B cell (primary cell): Measurements from ENCODE around the gene OR6M1. TPM values are rescaled to one million over a fixed set of nuclear protein-coding genes. Genes with fewer than 3 reads are reported as not detected.

ENCODE experiments used
- ATAC-seq: fragments of 200-7000 bp; cut with Tn5 transposase; one replicate; pipeline ENCODE4 v1.10.0; 2021; ENCODE audit warnings: low read depth, mild to moderate bottlenecking, moderate number of reproducible peaks, moderate library complexity
- CTCF ChIA-PET: fragments of 350-600 bp; sonication (Branson Sonifier 250); formaldehyde crosslinking; loops from one replicate; lab custom pipeline; 2021; ENCODE audit warnings: antibody characterized with exemption, inconsistent platforms; lab: Charles Lee
- POLR2A ChIA-PET: fragments of 350-600 bp; sonication (Branson Sonifier 250); formaldehyde crosslinking; loops from one replicate; lab custom pipeline; 2021; ENCODE audit warnings: antibody characterized with exemption; lab: Charles Lee
- DNase-seq: peaks from one replicate; pipeline ENCODE4 v3.0.0; 2013
- H2AFZ ChIP-seq: 2 replicates; pipeline ENCODE4 v1.6.1; 2012; ENCODE audit warnings: mild to moderate bottlenecking, low read depth, low read length; ENCODE audit not compliant: insufficient read depth, poor library complexity, severe bottlenecking
- H3K27ac ChIP-seq, 2 donors: 1 replicate in 1 of 2; 2 replicates in 1 of 2; pipeline ENCODE4 v1.5.1; 2012 to 2013; ENCODE audit warnings: low read length in 2 of 2, mild to moderate bottlenecking in 2 of 2, moderate library complexity in 1 of 2
- H3K27me3 ChIP-seq, 4 experiments: fragments of 200-600 bp in 1 of 4; sonication (generic) in 1 of 4; replicated peaks in 1 of 4; 1 replicate in 2 of 4; 2 replicates in 2 of 4; pipeline versions ENCODE4 v1.6.1 to v1.7.0; 2013 to 2016; ENCODE audit warnings: low read length in 3 of 4, mild to moderate bottlenecking in 2 of 4, mixed read lengths in 1 of 4, moderate library complexity in 1 of 4; ENCODE audit not compliant: insufficient read depth in 4 of 4, control insufficient read depth in 3 of 4; ENCODE audit errors: control extremely low read depth in 1 of 4
- H3K36me3 ChIP-seq, 2 experiments: replicated peaks in 1 of 2; 1 replicate in 1 of 2; 2 replicates in 1 of 2; pipeline versions ENCODE4 v1.6.1 to v1.7.1; 2013; ENCODE audit warnings: low read length in 1 of 2; ENCODE audit not compliant: insufficient read depth in 2 of 2, control insufficient read depth in 1 of 2; ENCODE audit errors: control extremely low read depth in 1 of 2, extremely low read depth in 1 of 2
- H3K4me1 ChIP-seq, 2 donors: fragments of 200-600 bp in 1 of 2; sonication (generic) in 1 of 2; 1 replicate in 1 of 2; 2 replicates in 1 of 2; pipeline versions ENCODE4 v1.5.1 to v1.6.1; 2013 to 2017; ENCODE audit warnings: low read length in 2 of 2; ENCODE audit not compliant: control insufficient read depth in 2 of 2, insufficient read depth in 2 of 2
- H3K4me2 ChIP-seq: replicated peaks from 2 replicates; pipeline ENCODE3; 2012; ENCODE audit warnings: mild to moderate bottlenecking, low read depth, low read length; ENCODE audit not compliant: poor library complexity, severe bottlenecking
- H3K4me3 ChIP-seq, 5 experiments: fragments of 200-600 bp in 1 of 5; sonication (generic) in 1 of 5; 1 replicate in 3 of 5; 2 replicates in 2 of 5; pipeline versions ENCODE4 v1.5.1 to v1.7.0; 2011 to 2016; ENCODE audit warnings: low read length in 4 of 5, mild to moderate bottlenecking in 4 of 5, low read depth in 2 of 5, control low read depth in 1 of 5, moderate library complexity in 1 of 5; ENCODE audit not compliant: insufficient read depth in 1 of 5; ENCODE audit errors: control extremely low read depth in 1 of 5, extremely low read depth in 1 of 5
- H3K79me2 ChIP-seq: fragments of 200-600 bp; sonication (generic); one replicate; pipeline ENCODE4 v1.6.0; 2016; ENCODE audit warnings: low read length; ENCODE audit not compliant: control insufficient read depth, insufficient read depth
- H3K9ac ChIP-seq: fragments of 200-600 bp; sonication (generic); 2 replicates; pipeline ENCODE4 v1.6.1; 2017; ENCODE audit warnings: mild to moderate bottlenecking, low read length, moderate library complexity
- H3K9me3 ChIP-seq, 3 donors: one replicate each; pipeline versions ENCODE4 v1.6.1 to v1.7.1; 2013; ENCODE audit warnings: low read length in 2 of 3; ENCODE audit not compliant: control insufficient read depth in 2 of 3, insufficient read depth in 1 of 3; ENCODE audit errors: control extremely low read depth in 1 of 3
- H4K20me1 ChIP-seq: 2 replicates; pipeline ENCODE4 v1.6.0; 2012; ENCODE audit warnings: mild to moderate bottlenecking, low read length; ENCODE audit not compliant: insufficient read depth, control insufficient read depth, poor library complexity, severe bottlenecking
- H3K27ac Mint-ChIP-seq: one replicate; pipeline ENCODE4 v1.8.0; 2021; ENCODE audit warnings: mixed read lengths
- H3K27me3 Mint-ChIP-seq: one replicate; pipeline ENCODE4 v1.8.0; 2021; ENCODE audit warnings: mixed read lengths
- H3K4me1 Mint-ChIP-seq: one replicate; pipeline ENCODE4 v1.8.0; 2021; ENCODE audit warnings: mixed read lengths
- H3K4me3 Mint-ChIP-seq: one replicate; pipeline ENCODE4 v1.8.0; 2021; ENCODE audit warnings: mixed read lengths
- H3K9me3 Mint-ChIP-seq: one replicate; pipeline ENCODE4 v1.8.0; 2022; ENCODE audit warnings: mixed read lengths; ENCODE audit not compliant: insufficient read depth
- EZH2 ChIP-seq: IDR thresholded peaks from 2 replicates; pipeline ENCODE4 v1.6.1; 2012; ENCODE audit warnings: borderline replicate concordance, low read depth, mild to moderate bottlenecking, moderate library complexity, low read length; ENCODE audit not compliant: insufficient read depth, poor library complexity, severe bottlenecking
- WGBS: methylation state at CpG from one replicate; pipeline ENCODE4 v1.1.5; 2013; ENCODE audit warnings: missing lambda C conversion rate; ENCODE audit not compliant: insufficient coverage; 5-methylcytosine and 5-hydroxymethylcytosine counted together
- intact Hi-C: fragments of 100-400 bp; cut with micrococcal nuclease; formaldehyde crosslinking; loops from one replicate; pipeline ENCODE4 v1.10.0; 2022
- polyA plus RNA-seq: library from polyadenylated mRNA; depleted of rRNA; stranded (reverse); fragments of >200 nt; gene quantifications from 2 replicates; pipeline ENCODE4 v1.2.3, GENCODE V29; 2012
- total RNA-seq, 2 donors: library from RNA; stranded (reverse); fragments of 120-200 nt in 1 of 2; gene quantifications; 1 replicate in 1 of 2; 2 replicates in 1 of 2; pipeline versions ENCODE4 v1.2.3 to v1.2.4, GENCODE V29; 2013 to 2022
- TF ChIP-seq, protein P1 (sequence below): fragments of 200-600 bp; IDR thresholded peaks from one replicate; pipeline ENCODE4 v1.8.0; 2022; ENCODE audit warnings: antibody characterized with exemption, mild to moderate bottlenecking

OR6M1 gene
- total and polyA plus RNA-seq, 2 donors (not counting 1 experiment from before 2014, with no cell fraction given) = not detected

DNA sequence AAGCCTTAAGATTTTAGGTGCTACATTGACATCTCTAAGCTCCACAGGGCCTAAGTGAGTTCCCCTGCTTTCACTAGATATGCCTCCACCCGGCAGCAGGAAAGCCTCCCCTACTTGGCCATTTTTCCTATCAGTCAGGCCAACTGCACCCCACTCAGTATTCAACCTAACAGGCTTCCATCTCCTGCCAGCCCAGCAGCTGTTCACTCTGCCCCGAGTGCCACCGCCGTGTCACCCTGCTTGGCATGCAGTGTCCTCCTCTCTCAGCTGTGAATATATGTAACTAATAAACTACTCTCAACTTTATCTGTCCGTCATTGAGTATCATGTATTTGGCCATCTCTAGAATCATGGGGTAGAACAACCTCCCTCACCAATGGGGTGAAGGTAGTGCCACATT is 9.0 kb upstream of the OR6M1 start:
- H3K27ac Mint-ChIP-seq = no peak overlapping the region
- no peak overlapping the region for H3K9ac ChIP-seq
- no peaks in the 10 kb centered on the region for H3K4me1 Mint-ChIP-seq
- no peak overlapping the region for H3K4me2 ChIP-seq
- WGBS = 83% methylated on average over 1 of the region's 5 CpGs
- H3K4me3 ChIP-seq = no peak overlapping the region
- no peaks in the 10 kb centered on the region for H3K36me3 ChIP-seq
- H3K27me3 ChIP-seq = no peaks in the 10 kb centered on the region
- no peaks in the 10 kb centered on the region for H3K9me3 Mint-ChIP-seq
- H3K27me3 Mint-ChIP-seq = no peaks in the 10 kb centered on the region
- ChIA-PET CTCF (no interaction called here), POLR2A (no interaction called here)
- no peaks in the 10 kb centered on the region for H3K79me2 ChIP-seq
- DNase-seq = no peak
- H3K4me1 ChIP-seq = no peaks in the 10 kb centered on the region
- no peak overlapping the region for H2AFZ ChIP-seq
- H4K20me1 ChIP-seq = no peaks in the 10 kb centered on the region
- TF ChIP-seq, protein P1, sequence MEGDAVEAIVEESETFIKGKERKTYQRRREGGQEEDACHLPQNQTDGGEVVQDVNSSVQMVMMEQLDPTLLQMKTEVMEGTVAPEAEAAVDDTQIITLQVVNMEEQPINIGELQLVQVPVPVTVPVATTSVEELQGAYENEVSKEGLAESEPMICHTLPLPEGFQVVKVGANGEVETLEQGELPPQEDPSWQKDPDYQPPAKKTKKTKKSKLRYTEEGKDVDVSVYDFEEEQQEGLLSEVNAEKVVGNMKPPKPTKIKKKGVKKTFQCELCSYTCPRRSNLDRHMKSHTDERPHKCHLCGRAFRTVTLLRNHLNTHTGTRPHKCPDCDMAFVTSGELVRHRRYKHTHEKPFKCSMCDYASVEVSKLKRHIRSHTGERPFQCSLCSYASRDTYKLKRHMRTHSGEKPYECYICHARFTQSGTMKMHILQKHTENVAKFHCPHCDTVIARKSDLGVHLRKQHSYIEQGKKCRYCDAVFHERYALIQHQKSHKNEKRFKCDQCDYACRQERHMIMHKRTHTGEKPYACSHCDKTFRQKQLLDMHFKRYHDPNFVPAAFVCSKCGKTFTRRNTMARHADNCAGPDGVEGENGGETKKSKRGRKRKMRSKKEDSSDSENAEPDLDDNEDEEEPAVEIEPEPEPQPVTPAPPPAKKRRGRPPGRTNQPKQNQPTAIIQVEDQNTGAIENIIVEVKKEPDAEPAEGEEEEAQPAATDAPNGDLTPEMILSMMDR = no peak
- no peak for TF ChIP-seq EZH2
- no peak overlapping the region for H3K4me3 Mint-ChIP-seq
- no peak for ATAC-seq
- no peak overlapping the region for H3K27ac ChIP-seq
- intact Hi-C loops = no loop called here
- no peaks in the 10 kb centered on the region for H3K9me3 ChIP-seq

DNA sequence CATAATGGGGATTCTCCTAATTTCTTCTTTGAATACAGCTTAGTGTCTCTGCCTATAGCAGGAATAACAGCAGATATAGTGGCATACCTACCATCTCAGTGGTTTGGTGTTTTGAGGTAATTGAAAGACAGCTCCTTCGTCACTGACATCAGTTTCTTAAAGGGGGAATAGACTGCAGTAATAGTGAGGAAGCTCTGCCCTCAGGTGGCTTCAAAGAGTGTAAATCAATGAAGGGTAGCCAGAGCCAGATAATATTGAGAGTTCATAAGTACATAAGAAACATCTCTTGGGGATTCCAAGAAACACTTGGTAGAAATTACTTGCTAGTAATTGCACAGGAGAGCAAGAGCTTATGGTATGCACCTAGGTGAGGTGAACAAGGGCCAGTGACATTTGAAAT is 4.4 kb downstream of the OR6M1 start:
- no peaks in the 10 kb centered on the region for H3K79me2 ChIP-seq
- DNase-seq = no peak
- no peak overlapping the region for H3K4me3 Mint-ChIP-seq
- H3K9me3 ChIP-seq = no peaks in the 10 kb centered on the region
- intact Hi-C loops = no loop called here
- H3K4me1 ChIP-seq = no peaks in the 10 kb centered on the region
- H3K27ac Mint-ChIP-seq = no peak overlapping the region
- H4K20me1 ChIP-seq = no peaks in the 10 kb centered on the region
- WGBS = 0% methylated on average over 1 of the region's 1 CpG
- H3K27me3 Mint-ChIP-seq = peaks cover 3% of the 10 kb centered on the region
- no peaks in the 10 kb centered on the region for H3K36me3 ChIP-seq
- no peaks in the 10 kb centered on the region for H3K27me3 ChIP-seq
- TF ChIP-seq, protein P1 = no peak
- no peak for TF ChIP-seq EZH2
- no peak for ATAC-seq
- H2AFZ ChIP-seq = no peak overlapping the region
- ChIA-PET CTCF (no interaction called here), POLR2A (no interaction called here)
- no peak overlapping the region for H3K4me2 ChIP-seq
- no peaks in the 10 kb centered on the region for H3K9me3 Mint-ChIP-seq
- no peak overlapping the region for H3K4me3 ChIP-seq
- no peak overlapping the region for H3K27ac ChIP-seq
- no peaks in the 10 kb centered on the region for H3K4me1 Mint-ChIP-seq
- no peak overlapping the region for H3K9ac ChIP-seq
